Fibroblast of villous mesenchyme (primary cell): Measurements from ENCODE around the gene CNNM3. TPM values are rescaled to one million over a fixed set of nuclear protein-coding genes. Genes with fewer than 3 reads are reported as not detected.
"Not testable (repeated sequence)": the region's sequence is repeated elsewhere in the genome, so short reads cannot be mapped to it uniquely, and the experiment has no call there.

Source experiments
- DNase-seq: peaks from one replicate; pipeline ENCODE4 v3.0.0-alpha.2; 2010; ENCODE audit warnings: low read depth
- H3K4me3 ChIP-seq: 2 replicates; pipeline ENCODE4 v1.5.1; 2011; ENCODE audit warnings: low read depth, mild to moderate bottlenecking, low read length
- total RNA-seq: library from RNA; depleted of rRNA; stranded (reverse); fragments of >200 nt; gene quantifications from 2 replicates; pipeline ENCODE4 v1.2.3, GENCODE V29; 2012
- TF ChIP-seq, protein P1 (sequence below): IDR thresholded peaks from 2 replicates; pipeline ENCODE4 v1.5.1; 2012; ENCODE audit warnings: low read depth, mild to moderate bottlenecking, low read length; ENCODE audit not compliant: insufficient read depth

The CNNM3 gene
- total RNA-seq, 1 donor, result 8.6 TPM

DNA sequence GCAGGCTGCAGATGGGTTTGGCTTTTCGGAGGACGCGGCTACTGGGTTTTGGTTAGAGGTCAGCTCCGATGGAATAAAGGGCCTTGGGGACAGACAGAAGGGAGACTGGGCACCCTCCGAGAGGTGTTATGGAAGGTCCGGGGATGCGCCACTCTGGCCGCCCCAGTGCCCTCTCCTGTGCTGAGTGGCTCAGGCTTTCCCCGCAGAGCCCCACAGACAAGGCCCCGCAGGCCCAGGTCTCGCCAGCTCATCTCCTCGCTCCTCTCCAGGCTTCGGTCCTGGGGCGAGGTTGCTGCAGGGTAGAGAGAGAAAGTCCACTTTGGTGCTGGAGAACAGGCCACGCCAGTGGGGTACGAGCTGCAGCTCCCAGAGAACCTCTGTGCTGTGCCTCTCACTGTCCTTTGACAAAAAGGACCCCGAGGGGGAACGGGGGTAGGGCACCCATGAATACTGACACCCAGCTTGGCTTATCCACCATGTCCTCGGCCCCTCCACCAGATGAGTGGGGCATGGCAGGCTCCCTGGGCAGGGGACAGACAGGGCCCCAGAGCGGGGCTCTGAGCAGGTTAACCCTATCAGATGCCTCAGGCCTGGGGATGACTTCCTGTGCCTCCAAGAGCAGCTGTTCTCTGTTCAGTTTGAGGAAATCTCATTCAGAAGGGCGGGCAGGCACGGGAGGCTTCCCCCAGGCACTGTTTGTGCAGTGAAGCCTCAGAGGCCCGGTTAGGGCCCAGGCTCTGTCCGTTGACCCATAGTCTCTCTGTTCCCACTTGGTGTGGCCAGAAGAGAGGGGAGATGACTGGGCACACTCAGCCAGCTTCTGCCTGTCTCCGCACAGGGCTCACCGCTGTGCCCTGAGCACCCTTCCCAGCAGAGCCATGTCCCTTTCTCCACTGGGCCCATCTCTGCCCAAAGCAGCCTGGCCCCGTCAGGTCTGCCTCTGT lies 15.7 kb upstream of the CNNM3 start:
- DNase-seq, result no peak
- TF ChIP-seq, protein P1, sequence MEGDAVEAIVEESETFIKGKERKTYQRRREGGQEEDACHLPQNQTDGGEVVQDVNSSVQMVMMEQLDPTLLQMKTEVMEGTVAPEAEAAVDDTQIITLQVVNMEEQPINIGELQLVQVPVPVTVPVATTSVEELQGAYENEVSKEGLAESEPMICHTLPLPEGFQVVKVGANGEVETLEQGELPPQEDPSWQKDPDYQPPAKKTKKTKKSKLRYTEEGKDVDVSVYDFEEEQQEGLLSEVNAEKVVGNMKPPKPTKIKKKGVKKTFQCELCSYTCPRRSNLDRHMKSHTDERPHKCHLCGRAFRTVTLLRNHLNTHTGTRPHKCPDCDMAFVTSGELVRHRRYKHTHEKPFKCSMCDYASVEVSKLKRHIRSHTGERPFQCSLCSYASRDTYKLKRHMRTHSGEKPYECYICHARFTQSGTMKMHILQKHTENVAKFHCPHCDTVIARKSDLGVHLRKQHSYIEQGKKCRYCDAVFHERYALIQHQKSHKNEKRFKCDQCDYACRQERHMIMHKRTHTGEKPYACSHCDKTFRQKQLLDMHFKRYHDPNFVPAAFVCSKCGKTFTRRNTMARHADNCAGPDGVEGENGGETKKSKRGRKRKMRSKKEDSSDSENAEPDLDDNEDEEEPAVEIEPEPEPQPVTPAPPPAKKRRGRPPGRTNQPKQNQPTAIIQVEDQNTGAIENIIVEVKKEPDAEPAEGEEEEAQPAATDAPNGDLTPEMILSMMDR, result no peak

DNA sequence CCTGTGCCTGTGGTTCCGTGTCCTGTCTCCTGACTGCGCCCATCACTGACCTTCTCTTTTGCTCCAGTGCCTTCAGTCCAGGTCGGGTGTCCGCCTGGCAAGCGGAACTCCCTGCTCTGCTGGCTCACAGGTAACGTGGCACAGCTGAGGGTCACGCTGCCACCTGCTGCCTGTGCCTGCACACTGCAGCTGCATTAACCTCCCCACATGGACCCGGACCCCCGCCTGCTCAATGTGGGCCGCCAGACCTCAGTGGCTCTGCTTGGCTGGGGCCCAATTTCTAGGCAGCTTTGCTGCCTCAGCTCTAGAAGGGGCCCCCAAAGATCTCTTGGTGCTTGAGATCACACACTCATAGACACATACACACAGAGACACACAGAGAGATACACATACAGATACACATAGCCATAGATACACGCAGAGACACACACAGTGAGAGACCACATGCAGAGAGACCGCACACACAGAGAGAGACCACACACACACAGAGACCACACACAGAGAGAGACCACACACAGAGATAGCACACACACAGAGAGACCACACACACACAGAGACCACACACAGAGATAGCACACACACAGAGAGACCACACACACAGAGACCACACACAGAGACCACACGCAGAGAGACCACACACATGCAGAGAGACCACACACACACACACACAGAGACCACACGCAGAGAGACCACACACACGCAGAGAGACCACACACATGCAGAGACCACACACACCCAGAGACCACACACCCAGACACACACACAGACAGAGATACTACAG lies 14.9 kb upstream of the CNNM3 start:
- TF ChIP-seq, protein P1, result peak; percentile 78
- peak; percentile 55 for DNase-seq

More for the DNA sequence above, 15.7 kb upstream of the CNNM3 start:
- no peak overlapping the region for H3K4me3 ChIP-seq

DNA sequence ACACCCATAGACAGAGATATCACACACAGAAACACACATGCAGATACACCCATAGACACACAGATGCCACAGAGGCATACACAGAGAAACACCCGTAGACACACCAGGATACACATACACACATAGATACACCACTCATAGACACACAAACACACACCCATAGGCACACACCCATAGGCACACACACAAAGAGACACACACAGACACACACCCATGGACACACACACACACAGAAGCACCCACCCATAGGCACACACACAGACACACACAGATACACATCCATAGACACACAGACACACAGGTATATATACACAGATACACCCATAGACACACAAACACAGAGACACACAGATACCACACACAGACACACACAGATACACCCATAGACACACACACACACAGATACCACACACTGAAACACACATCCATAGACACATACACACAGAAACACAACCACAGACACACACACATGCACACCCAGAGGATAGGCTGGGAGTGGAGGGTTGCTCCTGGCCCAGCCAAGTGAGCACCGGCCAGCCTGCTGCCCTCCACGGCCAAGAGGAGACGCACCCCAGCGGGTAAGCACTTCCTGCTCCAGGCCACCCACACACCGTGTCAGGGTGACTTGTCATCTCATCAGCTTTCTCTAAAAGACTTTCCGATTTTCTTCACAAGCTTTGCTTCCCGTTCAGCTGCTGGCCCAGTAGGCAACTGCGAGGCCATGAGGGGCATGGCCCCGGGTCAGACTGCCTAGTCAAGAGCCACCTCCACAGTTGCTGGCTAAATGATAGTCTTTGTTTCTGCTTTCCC lies 14.1 kb upstream of the CNNM3 start:
- no peak for DNase-seq
- H3K4me3 ChIP-seq, result no peak overlapping the region

More for the DNA sequence above, 14.9 kb upstream of the CNNM3 start:
- H3K4me3 ChIP-seq, result no peak overlapping the region

DNA sequence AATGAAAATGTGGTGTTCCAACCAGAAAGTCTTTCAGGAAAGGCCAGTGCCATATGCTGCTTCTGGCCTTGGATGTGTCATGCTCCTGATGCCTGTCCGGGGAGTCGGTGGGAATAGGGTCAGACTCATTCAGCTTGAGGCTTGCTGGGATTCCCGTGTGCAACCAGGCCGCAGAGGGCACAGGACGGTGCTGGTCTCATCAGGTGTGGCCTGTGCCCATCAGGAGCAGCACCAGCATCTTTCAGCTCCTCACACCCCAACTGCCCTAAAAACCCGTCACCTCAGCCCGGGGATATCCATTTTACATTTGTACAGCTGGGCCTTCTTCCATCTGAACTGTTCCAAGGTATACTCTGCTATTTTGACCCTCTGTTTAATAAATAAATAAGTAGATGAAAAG lies 13.3 kb upstream of the CNNM3 start:
- no peak for DNase-seq
- H3K4me3 ChIP-seq, result no peak overlapping the region
- TF ChIP-seq, protein P1, result no peak

More for the DNA sequence above, 14.1 kb upstream of the CNNM3 start:
- TF ChIP-seq, protein P1, result no peak

DNA sequence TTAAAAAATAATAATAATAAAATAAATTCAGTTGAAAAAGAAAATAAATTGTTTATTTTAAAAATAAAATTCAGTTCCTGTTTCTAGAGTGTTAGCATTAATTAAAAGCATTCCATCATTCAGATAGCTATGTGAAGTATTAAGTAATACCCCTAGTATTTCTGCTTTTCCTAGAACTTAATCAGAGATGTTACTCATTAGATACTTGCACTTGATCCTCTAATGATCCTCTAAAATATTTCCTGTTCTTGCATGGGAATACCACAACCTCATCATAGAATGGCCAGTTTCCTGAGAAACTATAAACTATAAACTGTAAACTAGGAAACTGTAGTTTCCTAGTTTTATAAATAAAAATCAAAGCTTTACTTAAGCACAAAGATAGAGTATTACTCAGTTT lies 11.1 kb upstream of the CNNM3 start:
- DNase-seq, result peak; percentile 43
- no peak overlapping the region for H3K4me3 ChIP-seq
- TF ChIP-seq, protein P1, result no peak

DNA sequence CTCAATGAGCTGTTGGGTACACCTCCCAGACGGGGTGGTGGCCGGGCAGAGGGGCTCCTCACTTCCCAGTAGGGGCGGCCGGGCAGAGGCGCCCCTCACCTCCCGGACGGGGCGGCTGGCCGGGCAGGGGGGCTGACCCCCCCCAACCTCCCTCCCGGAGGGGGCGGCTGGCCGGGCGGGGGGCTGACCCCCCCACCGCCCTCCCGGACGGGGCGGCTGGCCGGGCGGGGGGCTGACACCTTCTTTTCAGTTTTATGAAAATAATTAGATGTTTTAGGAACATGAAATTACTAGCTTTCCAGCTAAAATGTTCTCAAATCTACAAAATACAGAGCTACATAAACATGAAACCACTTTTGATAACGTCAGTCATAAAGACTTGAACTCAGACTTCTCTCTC lies 10.1 kb upstream of the CNNM3 start:
- not testable (repeated sequence) for H3K4me3 ChIP-seq, DNase-seq
